Left hindlimb (tissue), 1 donor: ENCODE results near the gene USP10.
A peak's percentile ranks its signal among the peaks of the same experiment; 100 is the strongest.
"Not testable (repeated sequence)": the region's sequence is repeated elsewhere in the genome, so short reads cannot be mapped to it uniquely, and the experiment has no call there.

Source experiments
- DNase-seq: peaks from one replicate; pipeline ENCODE4 v3.0.0-alpha.2; 2018

USP10 gene

GRCh38 chr16:84729716-84730320 lies 30.0 kb downstream of the USP10 start:
- no peak for DNase-seq

GRCh38 chr16:84730406-84731106 lies 30.8 kb downstream of the USP10 start:
- no peak for DNase-seq

- not testable (repeated sequence) for DNase-seq
These were observed 32.5 kb downstream of the USP10 start for GRCh38 chr16:84732332-84732673.

GRCh38 chr16:84732674-84733352 lies 33.0 kb downstream of the USP10 start:
- no peak for DNase-seq

- no peak for DNase-seq
These were observed 36.2 kb downstream of the USP10 start for GRCh38 chr16:84735849-84736586.

GRCh38 chr16:84737192-84738011 lies 37.6 kb downstream of the USP10 start:
- DNase-seq: no peak

GRCh38 chr16:84738255-84739038 lies 38.6 kb downstream of the USP10 start:
- DNase-seq: peak; percentile 61

GRCh38 chr16:84739349-84740124 lies 39.7 kb downstream of the USP10 start:
- DNase-seq: no peak

GRCh38 chr16:84740596-84741116 lies 40.9 kb downstream of the USP10 start:
- no peak for DNase-seq

GRCh38 chr16:84741340-84741830 lies 41.6 kb downstream of the USP10 start:
- no peak for DNase-seq

- DNase-seq: no peak
These were observed 42.9 kb downstream of the USP10 start for GRCh38 chr16:84742641-84743092.

- no peak for DNase-seq
These were observed 46.4 kb downstream of the USP10 start for GRCh38 chr16:84746231-84746630.

- no peak for DNase-seq
These were observed 47.1 kb downstream of the USP10 start for GRCh38 chr16:84746875-84747274.

- not testable (repeated sequence) for DNase-seq
These were observed 48.4 kb downstream of the USP10 start for GRCh38 chr16:84748247-84748646.

GRCh38 chr16:84749072-84749471 lies 49.3 kb downstream of the USP10 start:
- DNase-seq: no peak

GRCh38 chr16:84749815-84750214 lies 50.0 kb downstream of the USP10 start:
- DNase-seq: no peak

- DNase-seq: no peak
These were observed 50.8 kb downstream of the USP10 start for GRCh38 chr16:84750575-84750974.

GRCh38 chr16:84751241-84751640 lies 51.4 kb downstream of the USP10 start:
- no peak for DNase-seq

GRCh38 chr16:84751947-84752346 lies 52.1 kb downstream of the USP10 start:
- DNase-seq: no peak

GRCh38 chr16:84752600-84752999 lies 52.8 kb downstream of the USP10 start:
- DNase-seq: no peak
